Motor neuron (in vitro differentiated cells): ENCODE results near the gene PROKR1. TPM values are rescaled to one million over a fixed set of nuclear protein-coding genes. Genes with fewer than 3 reads are reported as not detected.
"Not testable (repeated sequence)": the region's sequence is repeated elsewhere in the genome, so short reads cannot be mapped to it uniquely, and the experiment has no call there.

ENCODE experiments used
- ATAC-seq, 8 experiments: fragments of 200-7000 bp; cut with Tn5 transposase; replicated peaks in 6 of 8; 2 replicates each; pipeline ENCODE4 v1.8.0; 2021; ENCODE audit warnings: mild to moderate bottlenecking in 8 of 8, moderate library complexity in 8 of 8
- H3K27ac ChIP-seq, 2 donors: fragments of 250-450 bp; sonication (Bioruptor Pico); 2 replicates each; pipeline ENCODE4 v1.9.0; 2021; ENCODE audit warnings: antibody characterized with exemption in 2 of 2, mild to moderate bottlenecking in 2 of 2, moderate library complexity in 1 of 2
- H3K4me1 ChIP-seq, 2 donors: fragments of 250-450 bp; sonication (Bioruptor Pico); replicated peaks in 1 of 2; 2 replicates each; pipeline ENCODE4 v1.6.1; 2021; ENCODE audit warnings: antibody characterized with exemption in 2 of 2, mild to moderate bottlenecking in 2 of 2, moderate library complexity in 1 of 2
- H3K4me3 ChIP-seq, 5 donors: fragments of 250-450 bp; sonication (Bioruptor Pico); 2 replicates each; pipeline ENCODE4 v1.9.0; 2021; ENCODE audit warnings: antibody characterized with exemption in 5 of 5, mild to moderate bottlenecking in 5 of 5, moderate library complexity in 4 of 5
- WGBS, 10 experiments: fragments of 450-650 bp; shearing (Covaris generic); methylation state at CpG; one replicate each; pipeline ENCODE4 v1.0.0; 2022; 5-methylcytosine and 5-hydroxymethylcytosine counted together
- in situ Hi-C, 9 experiments: fragments of 400-800 bp; cut with MboI; loops; one replicate each; pipeline ENCODE4 v1.15.0; 2021; ENCODE audit warnings: low sequenced_read_pairs in 9 of 9, low pct_unique_long_range_greater_than_20kb in 2 of 9; ENCODE audit not compliant: unreplicated experiment in 9 of 9
- total RNA-seq, 8 experiments: library from RNA; unstranded; fragments of 300-600 nt; gene quantifications; 2 replicates each; pipeline versions ENCODE4 v1.2.3 to v1.2.4, GENCODE V29; 2022

PROKR1 gene
- total RNA-seq, 8 experiments from 2014 or later = 0.10 to 3.9 (median 0.23) TPM; not detected in 2

GRCh38 chr2:68663371-68664156 lies 20.2 kb downstream of the PROKR1 start:
- ATAC-seq = no peak
- no peaks in the 10 kb centered on the region for H3K4me1 ChIP-seq
- H3K4me3 ChIP-seq = no peak overlapping the region
- 0 to 100% (median 77%) methylated on average over 1 to 7 of the region's 7 CpGs for WGBS, 10 experiments
- in situ Hi-C loops = no loop called here
- H3K27ac ChIP-seq = no peak overlapping the region

GRCh38 chr2:68667371-68667770 lies 24.0 kb downstream of the PROKR1 start:
- Histone ChIP-seq H3K4me1 (no peaks in the 10 kb centered on the region), H3K4me3 (no peak overlapping the region), H3K27ac (no peak overlapping the region)
- no peak for ATAC-seq
- in situ Hi-C loops = no loop called here
- 44 to 100% (median 87%) methylated on average over 1 to 2 of the region's 2 CpGs for WGBS, 10 experiments

GRCh38 chr2:68669651-68670050 lies 26.3 kb downstream of the PROKR1 start:
- WGBS, 10 experiments = 0 to 100% (median 71%) methylated on average over 1 to 3 of the region's 3 CpGs; no CpG with 5 or more reads in 5 of the 10 experiments

GRCh38 chr2:68671961-68672360 lies 28.6 kb downstream of the PROKR1 start:
- H3K4me3 ChIP-seq = no peak overlapping the region
- in situ Hi-C loops = no loop called here
- 14 to 100% (median 93%) methylated on average over 1 to 3 of the region's 4 CpGs; no CpG with 5 or more reads in 5 of the 10 experiments for WGBS, 10 experiments
- ATAC-seq = no peak
- H3K27ac ChIP-seq = no peak overlapping the region
- no peaks in the 10 kb centered on the region for H3K4me1 ChIP-seq

More at GRCh38 chr2:68669651-68670050, 26.3 kb downstream of the PROKR1 start:
- Histone ChIP-seq H3K27ac (no peak overlapping the region), H3K4me1 (no peaks in the 10 kb centered on the region), H3K4me3 (no peak overlapping the region)
- in situ Hi-C loops = no loop called here
- ATAC-seq = no peak

- in situ Hi-C loops = no loop called here
- H3K4me1 ChIP-seq = no peaks in the 10 kb centered on the region
These were observed 30.3 kb downstream of the PROKR1 start for GRCh38 chr2:68673631-68674030.

GRCh38 chr2:68675470-68675869 lies 32.1 kb downstream of the PROKR1 start:
- in situ Hi-C loops = no loop called here
- no peak for ATAC-seq
- H3K4me1 ChIP-seq = peaks cover 2 to 4% of the 10 kb centered on the region in 2 donors
- no peak overlapping the region for H3K4me3 ChIP-seq
- H3K27ac ChIP-seq = no peak overlapping the region

More at GRCh38 chr2:68673631-68674030, 30.3 kb downstream of the PROKR1 start:
- no peak overlapping the region for H3K4me3 ChIP-seq
- H3K27ac ChIP-seq = no peak overlapping the region
- ATAC-seq = no peak
- WGBS, 10 experiments = 0 to 100% (median 64%) methylated on average over 1 to 3 of the region's 3 CpGs; no CpG with 5 or more reads in 1 of the 10 experiments

GRCh38 chr2:68677837-68678236 lies 34.5 kb downstream of the PROKR1 start:
- no CpG with 5 or more reads among the region's 3 CpGs for WGBS, 10 experiments
- not testable (repeated sequence) for ATAC-seq, H3K4me1 ChIP-seq

GRCh38 chr2:68679166-68679916 lies 36.0 kb downstream of the PROKR1 start:
- H3K4me1 ChIP-seq, in situ Hi-C loops, ATAC-seq: not testable (repeated sequence)
- peak overlapping the region; percentile 32 to 56 for H3K27ac ChIP-seq
- H3K4me3 ChIP-seq = peak overlapping the region; percentile 21 to 37 (median 22)
- 40 to 50% methylated on average over 1 of the region's 25 CpGs; no CpG with 5 or more reads in 8 of the 10 experiments for WGBS, 10 experiments

More at GRCh38 chr2:68677837-68678236, 34.5 kb downstream of the PROKR1 start:
- H3K27ac ChIP-seq, H3K4me3 ChIP-seq, in situ Hi-C loops: not testable (repeated sequence)

GRCh38 chr2:68679917-68680267 lies 36.5 kb downstream of the PROKR1 start:
- H3K4me1 ChIP-seq, in situ Hi-C loops, ATAC-seq: not testable (repeated sequence)
- WGBS, 10 experiments = 53% methylated on average over 3 of the region's 9 CpGs; no CpG with 5 or more reads in 9 of the 10 experiments
- Histone ChIP-seq H3K27ac (peak overlapping the region; percentile 32 to 56), H3K4me3 (peak overlapping the region; percentile 21 to 37 (median 22))

GRCh38 chr2:68684197-68684596 lies 40.8 kb downstream of the PROKR1 start:
- no peak for ATAC-seq
- Histone ChIP-seq H3K4me1 (peaks cover 2 to 4% of the 10 kb centered on the region in 2 donors), H3K4me3 (no peak overlapping the region), H3K27ac (no peak overlapping the region)
- WGBS, 10 experiments = 0 to 74% (median 67%) methylated on average over 1 to 2 of the region's 2 CpGs; no CpG with 5 or more reads in 1 of the 10 experiments
- in situ Hi-C loops = no loop called here

- no peak for ATAC-seq
- in situ Hi-C loops = no loop called here
- Histone ChIP-seq H3K4me1 (no peaks in the 10 kb centered on the region), H3K27ac (no peak overlapping the region), H3K4me3 (no peak overlapping the region)
- WGBS, 10 experiments = 34 to 80% (median 63%) methylated on average over 1 to 5 of the region's 5 CpGs; no CpG with 5 or more reads in 1 of the 10 experiments
These were observed 42.8 kb downstream of the PROKR1 start for GRCh38 chr2:68686178-68686577.

- in situ Hi-C loops = no loop called here
- Histone ChIP-seq H3K4me3 (no peak overlapping the region), H3K4me1 (no peaks in the 10 kb centered on the region), H3K27ac (no peak overlapping the region)
- no peak for ATAC-seq
- 40 to 100% (median 88%) methylated on average over 1 of the region's 1 CpG; no CpG with 5 or more reads in 1 of the 10 experiments for WGBS, 10 experiments
These were observed 43.6 kb downstream of the PROKR1 start for GRCh38 chr2:68687018-68687417.
